Ascending aorta (tissue), 2 donors: Measurements from ENCODE around the gene HS2ST1. TPM values are rescaled to one million over a fixed set of nuclear protein-coding genes. Genes with fewer than 3 reads are reported as not detected.

Source experiments
- DNase-seq, 2 donors: peaks; one replicate each; pipeline ENCODE4 v3.0.0-alpha.2; 2019; ENCODE audit warnings: low spot score in 2 of 2
- H3K27ac ChIP-seq, 2 donors: fragments of 200-600 bp; sonication (generic); one replicate each; pipeline ENCODE4 v1.5.1; 2016 to 2017; ENCODE audit warnings: mild to moderate bottlenecking in 1 of 2
- H3K27me3 ChIP-seq: fragments of 200-600 bp; sonication (generic); one replicate; pipeline ENCODE4 v1.5.1; 2017
- H3K36me3 ChIP-seq, 2 donors: fragments of 200-600 bp; sonication (generic); one replicate each; pipeline ENCODE4 v1.5.1; 2016
- H3K4me1 ChIP-seq, 2 donors: fragments of 200-600 bp; sonication (generic); one replicate each; pipeline ENCODE4 v1.5.1; 2016 to 2017; ENCODE audit warnings: mild to moderate bottlenecking in 1 of 2
- H3K4me3 ChIP-seq, 2 donors: fragments of 200-600 bp; sonication (generic); one replicate each; pipeline ENCODE4 v1.5.1; 2016 to 2017; ENCODE audit warnings: mild to moderate bottlenecking in 1 of 2
- H3K9me3 ChIP-seq, 2 donors: fragments of 200-600 bp; sonication (generic); one replicate each; pipeline ENCODE4 v1.5.1; 2016
- intact Hi-C: fragments of 100-400 bp; cut with DNase I; formaldehyde crosslinking; loops from one replicate; pipeline ENCODE4 v1.15.1; 2023
- total RNA-seq: library from RNA; depleted of rRNA; stranded (reverse); fragments of >200 nt; gene quantifications from one replicate; pipeline ENCODE4 v1.1.0, GENCODE V29; 2016
- TF ChIP-seq, protein P1 (sequence below), 3 experiments: fragments of 200-600 bp in 2 of 3; fragments of 450-650 bp in 1 of 3; sonication (generic) in 2 of 3; IDR thresholded peaks; one replicate each; pipeline ENCODE4 v1.5.1; 2016 to 2019; ENCODE audit warnings: antibody characterized with exemption in 3 of 3, mild to moderate bottlenecking in 1 of 3, moderate library complexity in 1 of 3

Gene HS2ST1
- total RNA-seq, 1 donor from 2014 or later: 15.8 TPM

DNA sequence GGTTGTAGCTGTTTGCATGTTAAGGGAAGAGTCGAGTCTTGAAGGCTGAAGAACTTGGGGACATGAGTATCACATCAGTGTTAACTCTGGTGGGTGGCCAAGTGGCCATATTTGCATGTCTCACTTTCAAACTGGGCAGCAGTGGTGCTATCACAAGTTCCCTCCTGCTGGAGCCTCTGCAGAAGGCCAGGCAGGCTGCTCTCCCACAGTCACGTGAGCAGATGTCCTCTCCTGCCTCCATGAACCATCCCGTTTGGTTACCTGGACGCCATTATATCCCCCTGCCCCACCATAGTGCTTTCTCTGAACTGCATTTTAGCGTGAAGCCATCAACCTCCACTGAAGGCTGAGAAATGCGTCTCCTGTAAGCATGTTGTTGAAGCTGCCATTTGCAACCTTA is 209.2 kb downstream of the HS2ST1 start:
- no peak overlapping the region for H3K27ac ChIP-seq
- no peaks in the 10 kb centered on the region for H3K27me3 ChIP-seq
- no peaks in the 10 kb centered on the region for H3K36me3 ChIP-seq
- no peaks in the 10 kb centered on the region for H3K9me3 ChIP-seq
- TF ChIP-seq, protein P1, sequence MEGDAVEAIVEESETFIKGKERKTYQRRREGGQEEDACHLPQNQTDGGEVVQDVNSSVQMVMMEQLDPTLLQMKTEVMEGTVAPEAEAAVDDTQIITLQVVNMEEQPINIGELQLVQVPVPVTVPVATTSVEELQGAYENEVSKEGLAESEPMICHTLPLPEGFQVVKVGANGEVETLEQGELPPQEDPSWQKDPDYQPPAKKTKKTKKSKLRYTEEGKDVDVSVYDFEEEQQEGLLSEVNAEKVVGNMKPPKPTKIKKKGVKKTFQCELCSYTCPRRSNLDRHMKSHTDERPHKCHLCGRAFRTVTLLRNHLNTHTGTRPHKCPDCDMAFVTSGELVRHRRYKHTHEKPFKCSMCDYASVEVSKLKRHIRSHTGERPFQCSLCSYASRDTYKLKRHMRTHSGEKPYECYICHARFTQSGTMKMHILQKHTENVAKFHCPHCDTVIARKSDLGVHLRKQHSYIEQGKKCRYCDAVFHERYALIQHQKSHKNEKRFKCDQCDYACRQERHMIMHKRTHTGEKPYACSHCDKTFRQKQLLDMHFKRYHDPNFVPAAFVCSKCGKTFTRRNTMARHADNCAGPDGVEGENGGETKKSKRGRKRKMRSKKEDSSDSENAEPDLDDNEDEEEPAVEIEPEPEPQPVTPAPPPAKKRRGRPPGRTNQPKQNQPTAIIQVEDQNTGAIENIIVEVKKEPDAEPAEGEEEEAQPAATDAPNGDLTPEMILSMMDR (IDR thresholded peaks at IDR 0.05): no peak
- DNase-seq: no peak
- intact Hi-C loops: no loop called here
- no peak overlapping the region for H3K4me3 ChIP-seq
- no peaks in the 10 kb centered on the region for H3K4me1 ChIP-seq

- Histone ChIP-seq H3K4me3 (no peak overlapping the region), H3K36me3 (no peaks in the 10 kb centered on the region), H3K9me3 (no peaks in the 10 kb centered on the region), H3K27ac (no peak overlapping the region), H3K4me1 (peaks cover 3 to 5% of the 10 kb centered on the region in 2 donors), H3K27me3 (no peaks in the 10 kb centered on the region)
- no peak for DNase-seq
- TF ChIP-seq, protein P1 (IDR thresholded peaks at IDR 0.05): no peak
- intact Hi-C loops: no loop called here
These were observed 212.6 kb downstream of the HS2ST1 start for GRCh38 chr1:87126886-87127505.

DNA sequence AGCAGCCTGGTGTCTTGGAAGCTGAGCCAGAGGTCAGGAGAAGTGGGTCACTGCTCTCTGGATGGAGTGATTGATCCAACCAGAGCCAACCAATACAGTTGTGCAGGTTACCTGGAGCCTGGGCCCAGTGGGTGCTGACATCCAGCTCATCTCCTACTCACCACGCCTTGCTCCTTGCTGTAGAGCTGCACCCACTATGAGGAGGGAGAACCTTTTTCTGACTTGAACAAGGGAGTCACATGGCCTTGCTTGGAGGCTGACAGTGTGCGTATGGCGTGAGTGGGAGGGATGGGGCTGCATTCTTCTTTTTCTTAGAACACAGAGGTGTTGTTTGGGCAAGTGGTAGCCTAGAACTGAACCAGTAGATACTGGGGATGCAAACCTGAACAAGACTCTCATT is 213.1 kb downstream of the HS2ST1 start:
- intact Hi-C loops: no loop called here
- Histone ChIP-seq H3K4me3 (no peak overlapping the region), H3K27ac (no peak overlapping the region)

GRCh38 chr1:87129038-87129437 is 214.6 kb downstream of the HS2ST1 start:
- Histone ChIP-seq H3K9me3 (no peaks in the 10 kb centered on the region), H3K27me3 (no peaks in the 10 kb centered on the region), H3K4me3 (no peak overlapping the region), H3K36me3 (no peaks in the 10 kb centered on the region), H3K4me1 (peaks cover 6 to 7% of the 10 kb centered on the region in 2 donors), H3K27ac (no peak overlapping the region)
- TF ChIP-seq, protein P1 (IDR thresholded peaks at IDR 0.05): no peak
- DNase-seq: no peak
- intact Hi-C loops: no loop called here

More for the DNA sequence above, 213.1 kb downstream of the HS2ST1 start:
- Histone ChIP-seq H3K9me3 (no peaks in the 10 kb centered on the region), H3K4me1 (peaks cover 6 to 7% of the 10 kb centered on the region in 2 donors), H3K36me3 (no peaks in the 10 kb centered on the region), H3K27me3 (no peaks in the 10 kb centered on the region)
- TF ChIP-seq, protein P1 (IDR thresholded peaks at IDR 0.05): no peak
- no peak for DNase-seq

- H3K27ac ChIP-seq: no peak overlapping the region
- H3K9me3 ChIP-seq: no peaks in the 10 kb centered on the region
- no peaks in the 10 kb centered on the region for H3K36me3 ChIP-seq
- peaks cover 6 to 7% of the 10 kb centered on the region in 2 donors for H3K4me1 ChIP-seq
- DNase-seq: no peak
- intact Hi-C loops: loop anchor here (5.0 kb wide), 2 partner anchors 828 to 1173 kb away; no protein-coding TSS in a partner anchor
- TF ChIP-seq, protein P1 (IDR thresholded peaks at IDR 0.05): no peak
- no peaks in the 10 kb centered on the region for H3K27me3 ChIP-seq
- H3K4me3 ChIP-seq: no peak overlapping the region
These were observed 215.2 kb downstream of the HS2ST1 start for GRCh38 chr1:87129606-87130005.
